ENCODE data around the gene FECH. TPM values are rescaled to one million over a fixed set of nuclear protein-coding genes. Genes with fewer than 3 reads are reported as not detected.

FECH gene
- total RNA-seq, 4 donors from 2014 or later = 23.1 to 42.2 (median 33.1) TPM

GRCh38 chr18:57533868-57534510 lies 52.5 kb downstream of the FECH start:
- WGBS, 2 donors = 44 to 62% methylated on average over 3 of the region's 4 CpGs
- Histone ChIP-seq H3K9me3 (no peaks in the 10 kb centered on the region), H3K27me3 (peaks cover 0 to 2% (median 0%) of the 10 kb centered on the region in 4 donors), H3K27ac (no peak overlapping the region), H3K4me3 (no peak overlapping the region), H3K36me3 (no peaks in the 10 kb centered on the region), H3K4me1 (peaks cover 0 to 8% (median 3%) of the 10 kb centered on the region in 3 donors)
- intact Hi-C loops (cut with DNase I) = no loop called here
- DNase-seq = no peak
- TF ChIP-seq CTCF (IDR thresholded peaks at IDR 0.05) = no peak
- TF ChIP-seq POLR2A (IDR thresholded peaks at IDR 0.05) = no peak

DNA sequence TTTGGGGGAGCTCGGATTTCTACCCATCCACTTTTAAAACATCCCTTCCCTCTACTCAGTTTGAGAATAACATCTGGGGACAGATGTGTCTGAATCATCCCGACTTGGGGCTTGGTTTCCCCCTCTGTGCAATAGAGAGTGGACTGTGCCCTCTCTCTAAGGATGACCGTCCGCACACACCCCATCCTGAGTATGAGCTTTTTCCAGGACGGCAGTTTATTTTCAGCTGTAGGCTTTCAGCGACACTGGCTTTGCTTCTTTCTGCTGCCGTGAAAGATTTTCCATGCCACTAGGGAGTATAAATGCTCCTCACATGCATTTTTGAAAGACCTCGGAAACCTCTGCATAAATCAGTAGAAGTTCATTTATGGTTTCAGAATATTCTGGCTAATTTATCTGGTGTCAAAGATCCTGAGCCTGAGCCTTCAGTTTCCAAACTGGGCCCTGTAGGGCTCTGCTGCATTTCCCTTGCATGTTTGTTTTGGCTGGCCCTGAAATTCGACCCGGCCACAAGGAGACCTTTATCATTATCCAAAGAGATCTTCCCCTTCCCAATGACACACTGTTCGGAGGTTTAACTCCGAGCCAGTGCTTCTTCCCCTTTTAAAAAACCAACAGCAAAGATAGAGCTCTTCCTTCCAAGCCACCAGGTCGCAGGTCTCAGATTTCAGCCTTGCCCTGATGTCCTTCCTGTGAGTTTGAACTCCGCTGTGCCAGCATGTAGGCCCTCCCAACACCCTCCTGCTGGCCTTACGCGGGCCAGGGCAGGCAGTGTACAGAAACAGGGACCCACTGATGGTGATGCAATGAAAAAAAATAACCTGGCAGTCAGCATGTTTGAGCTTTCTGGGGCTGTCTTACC lies 53.3 kb downstream of the FECH start:
- Histone ChIP-seq H3K4me3 (no peak overlapping the region), H3K9me3 (no peaks in the 10 kb centered on the region), H3K36me3 (no peaks in the 10 kb centered on the region), H3K27me3 (no peaks in the 10 kb centered on the region), H3K27ac (no peak overlapping the region), H3K4me1 (peaks cover 0 to 8% (median 3%) of the 10 kb centered on the region in 3 donors)
- WGBS, 2 donors = 28 to 50% methylated on average over 12 to 16 of the region's 16 CpGs
- DNase-seq = no peak
- intact Hi-C loops (cut with DNase I) = no loop called here
- TF ChIP-seq CTCF (IDR thresholded peaks at IDR 0.05) = no peak
- no peak for TF ChIP-seq POLR2A (IDR thresholded peaks at IDR 0.05)

DNA sequence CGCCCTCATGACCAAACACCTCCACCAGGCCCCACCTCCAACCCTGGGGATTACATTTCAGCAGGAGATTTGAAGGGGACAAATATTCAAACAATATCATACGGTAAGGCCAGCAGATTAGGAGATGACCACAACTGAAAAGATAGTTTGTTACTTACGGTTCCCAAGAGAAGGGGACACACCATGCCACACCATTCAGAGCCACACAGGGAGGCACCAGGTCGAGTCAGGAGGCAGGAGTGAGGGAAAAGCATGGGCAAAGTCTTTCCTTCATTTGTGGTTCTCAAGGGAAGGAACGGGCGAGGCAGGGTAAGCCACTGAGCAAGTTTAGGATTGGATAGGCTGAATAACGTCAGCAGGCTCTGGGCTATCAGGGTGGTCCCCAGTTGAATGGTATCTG lies 57.4 kb downstream of the FECH start:
- no peak overlapping the region for H3K4me3 ChIP-seq
- DNase-seq = no peak
- H3K36me3 ChIP-seq = no peaks in the 10 kb centered on the region
- H3K4me1 ChIP-seq = peaks cover 0 to 8% (median 3%) of the 10 kb centered on the region in 3 donors
- no peaks in the 10 kb centered on the region for H3K27me3 ChIP-seq
- intact Hi-C loops (cut with DNase I) = no loop called here
- 70 to 73% methylated on average over 7 of the region's 7 CpGs for WGBS, 2 donors
- TF ChIP-seq CTCF (IDR thresholded peaks at IDR 0.05) (no peak), POLR2A (IDR thresholded peaks at IDR 0.05) (no peak)
- H3K9me3 ChIP-seq = no peaks in the 10 kb centered on the region
- no peak overlapping the region for H3K27ac ChIP-seq

DNA sequence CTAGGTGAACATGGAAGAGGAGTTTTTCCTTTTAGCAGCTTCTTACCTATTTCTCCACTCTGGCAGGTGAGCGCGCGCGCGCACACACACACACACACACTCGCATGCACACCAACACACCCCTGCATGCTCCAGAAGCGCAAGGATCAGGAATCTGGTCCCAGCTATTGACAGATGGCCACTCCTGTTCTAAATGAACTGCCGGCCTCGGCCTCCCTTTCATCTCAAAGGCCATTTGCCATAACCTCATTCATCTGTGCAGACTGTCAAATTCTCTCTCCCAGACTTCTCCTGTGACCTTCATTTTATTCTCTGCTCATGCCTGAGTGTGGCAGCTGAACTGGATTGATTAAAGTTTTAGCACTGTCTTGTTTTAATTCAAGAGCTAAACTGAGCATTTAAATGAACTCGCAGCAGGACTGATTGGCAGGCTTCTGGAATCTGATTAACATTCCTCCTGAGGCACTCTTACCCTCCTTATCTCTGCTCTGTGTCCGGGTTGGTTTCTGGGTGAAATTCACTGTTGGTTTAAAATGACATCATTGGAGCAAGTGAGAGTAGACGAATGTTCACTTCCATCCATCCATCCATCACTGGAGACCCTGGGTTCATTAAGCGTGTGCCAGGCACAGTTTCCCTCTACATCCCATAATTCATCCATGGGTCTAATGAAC lies 58.8 kb downstream of the FECH start:
- no peaks in the 10 kb centered on the region for H3K9me3 ChIP-seq
- H3K27me3 ChIP-seq = no peaks in the 10 kb centered on the region
- intact Hi-C loops (cut with DNase I) = no loop called here
- H3K27ac ChIP-seq = no peak overlapping the region
- H3K4me1 ChIP-seq = peaks cover 0 to under 1% (median 0%) of the 10 kb centered on the region in 3 donors
- TF ChIP-seq CTCF (IDR thresholded peaks at IDR 0.05) (no peak), POLR2A (IDR thresholded peaks at IDR 0.05) (no peak)
- no peak for DNase-seq
- H3K36me3 ChIP-seq = no peaks in the 10 kb centered on the region
- WGBS, 2 donors = 54 to 62% methylated on average over 13 of the region's 13 CpGs
- H3K4me3 ChIP-seq = no peak overlapping the region

All from esophagus squamous epithelium (tissue), 5 donors.